HG03439 (cell line): ENCODE data around the gene RAB4A.
"Not testable (repeated sequence)": the region's sequence is repeated elsewhere in the genome, so short reads cannot be mapped to it uniquely, and the experiment has no call there.

Experiments
- ATAC-seq: cut with Tn5 transposase; IDR thresholded peaks from one replicate; pipeline ENCODE4 v1.9.1; 2021; ENCODE audit warnings: mild to moderate bottlenecking, moderate library complexity; ENCODE audit not compliant: unreplicated experiment

The RAB4A gene

DNA sequence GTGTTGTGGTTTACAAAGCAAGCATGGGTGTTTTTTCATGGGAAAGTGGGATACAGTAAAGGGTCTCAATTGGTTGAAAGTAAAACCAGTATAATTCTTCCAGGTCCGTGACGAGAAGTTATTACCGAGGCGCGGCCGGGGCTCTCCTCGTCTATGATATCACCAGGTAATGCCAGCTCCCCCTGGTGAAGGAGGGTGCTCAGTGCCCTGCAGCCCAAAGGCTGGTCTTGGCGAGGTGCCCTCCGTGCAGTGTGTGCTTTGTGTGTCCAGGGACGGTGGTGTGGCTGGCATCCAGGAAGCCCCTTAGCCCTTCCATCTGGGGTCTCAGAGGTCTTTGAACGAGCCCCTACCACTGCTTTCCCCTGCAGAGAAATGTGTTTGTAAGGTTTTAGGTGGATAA is 24.8 kb downstream of the RAB4A start:
- ATAC-seq: no peak

DNA sequence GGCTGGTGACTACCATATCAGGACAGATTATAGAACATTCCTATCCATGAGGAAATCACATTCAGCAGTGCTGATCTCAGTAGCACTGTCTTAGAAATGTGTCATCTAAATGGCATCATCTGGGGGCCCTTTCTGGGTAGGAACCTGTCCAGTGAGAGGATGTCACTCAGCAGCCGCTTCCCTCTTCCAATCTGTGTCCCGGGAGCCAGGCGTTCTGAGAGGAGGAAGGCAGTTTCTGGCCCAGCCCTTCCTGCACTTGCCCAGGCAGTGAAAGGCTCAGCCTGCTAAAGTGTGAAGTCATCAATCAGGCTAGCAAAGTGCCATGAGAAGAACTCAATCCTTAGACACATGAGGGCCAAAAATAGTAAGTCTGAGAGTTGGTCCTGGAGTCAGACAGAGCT is 25.6 kb downstream of the RAB4A start:
- ATAC-seq: no peak

DNA sequence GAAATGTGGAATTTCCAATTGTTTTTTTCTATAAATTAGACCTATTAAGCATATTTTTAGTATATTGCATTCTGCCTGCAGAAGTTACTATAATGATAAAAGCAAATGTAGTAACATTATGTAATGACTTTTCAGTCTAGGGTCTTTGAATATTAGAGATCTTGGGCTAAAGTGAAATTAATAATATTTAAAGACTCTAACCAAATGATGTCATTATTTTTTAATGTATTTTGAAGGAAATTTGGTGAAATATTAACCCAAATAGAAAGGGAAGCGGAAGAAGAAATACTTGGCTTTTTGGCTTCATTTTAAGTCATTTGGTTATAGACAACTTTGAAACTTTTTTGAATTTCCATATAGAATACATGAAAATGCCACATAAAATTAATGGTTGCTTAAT is 26.8 kb downstream of the RAB4A start:
- ATAC-seq: no peak

- no peak for ATAC-seq
Observed at GRCh38 chr1:229298420-229298819, 27.5 kb downstream of the RAB4A start.

DNA sequence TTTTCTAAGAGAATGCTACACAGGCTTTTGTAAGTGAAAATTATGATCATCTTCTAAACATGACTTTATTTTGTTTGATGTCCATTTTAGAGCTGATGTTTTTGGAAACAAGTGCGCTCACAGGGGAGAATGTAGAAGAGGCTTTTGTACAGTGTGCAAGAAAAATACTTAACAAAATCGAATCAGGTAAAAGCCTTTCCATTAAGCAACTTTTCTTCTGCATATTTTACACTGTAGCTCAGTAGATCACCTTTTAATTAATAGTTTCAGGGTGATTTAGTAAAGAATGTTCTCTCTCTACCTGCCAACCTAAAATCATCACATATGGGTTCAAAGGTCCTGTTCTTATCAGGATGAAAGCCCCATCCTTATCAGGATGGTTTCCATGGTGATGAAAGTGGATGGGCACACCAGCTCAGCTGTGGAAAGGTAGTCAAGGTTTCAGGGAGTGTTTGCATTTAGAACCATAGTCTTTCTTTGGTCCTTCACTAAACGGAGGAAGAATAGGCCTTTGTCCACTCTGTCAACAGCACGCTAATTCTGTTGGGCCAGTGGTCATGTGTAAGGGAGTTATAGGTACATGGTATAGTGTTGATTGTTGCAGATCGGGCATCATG is 28.1 kb downstream of the RAB4A start:
- ATAC-seq: no peak

GRCh38 chr1:229300099-229300757 is 29.3 kb downstream of the RAB4A start:
- no peak for ATAC-seq

DNA sequence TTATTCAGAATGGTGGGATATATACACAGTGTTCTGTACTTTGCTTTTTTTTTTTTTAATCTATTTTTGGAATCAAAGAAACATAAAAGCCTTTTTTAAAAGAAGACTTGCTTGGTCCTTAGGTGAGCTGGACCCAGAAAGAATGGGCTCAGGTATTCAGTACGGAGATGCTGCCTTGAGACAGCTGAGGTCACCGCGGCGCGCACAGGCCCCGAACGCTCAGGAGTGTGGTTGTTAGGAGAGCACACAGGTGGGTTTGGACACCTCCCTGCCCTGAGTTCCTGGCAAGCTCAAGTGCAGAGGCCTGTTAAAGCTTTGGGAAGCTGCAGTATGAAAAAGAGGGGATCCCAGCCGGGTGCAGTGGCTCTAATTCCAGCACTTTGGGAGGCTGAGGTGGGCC is 31.8 kb downstream of the RAB4A start:
- no peak for ATAC-seq

DNA sequence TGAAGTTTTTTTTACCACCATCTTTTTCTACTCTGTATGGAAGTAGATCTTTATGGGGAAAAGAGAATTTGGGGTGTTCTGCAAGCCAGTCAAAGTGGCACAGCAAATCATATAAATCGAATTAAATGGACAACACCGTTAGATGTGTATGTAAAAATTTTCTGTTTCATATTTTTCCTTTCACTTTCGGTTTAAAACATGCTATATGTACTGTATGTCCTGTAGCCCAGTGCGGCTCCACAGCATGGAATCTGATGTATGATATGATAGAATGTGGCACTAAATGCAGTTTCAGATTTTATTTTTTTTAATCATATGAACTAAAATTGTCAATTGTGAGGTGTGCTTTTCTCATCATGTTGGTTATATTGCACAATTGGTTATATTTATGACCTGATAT is 32.9 kb downstream of the RAB4A start:
- no peak for ATAC-seq

DNA sequence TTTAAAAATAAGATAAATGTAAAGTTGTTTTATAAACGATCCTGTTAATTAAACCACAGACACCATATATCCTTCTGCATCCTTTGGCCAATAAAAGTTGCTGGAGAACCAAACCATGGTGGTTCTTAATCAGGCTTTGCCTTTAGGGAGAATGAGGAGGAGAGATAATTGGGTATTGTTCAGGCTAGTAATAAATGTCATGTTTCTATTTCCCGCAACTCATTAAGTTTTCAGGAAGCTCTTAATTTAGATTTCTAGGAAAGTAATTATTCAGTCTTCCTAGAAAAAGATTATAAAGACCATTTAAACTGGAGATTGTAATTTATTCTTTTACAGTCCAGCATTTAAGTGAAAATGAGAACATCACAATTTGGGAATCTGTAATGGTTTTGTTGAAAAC is 34.5 kb downstream of the RAB4A start:
- no peak for ATAC-seq

- ATAC-seq: no peak
Observed at GRCh38 chr1:229309074-229309473, 38.2 kb downstream of the RAB4A start.

DNA sequence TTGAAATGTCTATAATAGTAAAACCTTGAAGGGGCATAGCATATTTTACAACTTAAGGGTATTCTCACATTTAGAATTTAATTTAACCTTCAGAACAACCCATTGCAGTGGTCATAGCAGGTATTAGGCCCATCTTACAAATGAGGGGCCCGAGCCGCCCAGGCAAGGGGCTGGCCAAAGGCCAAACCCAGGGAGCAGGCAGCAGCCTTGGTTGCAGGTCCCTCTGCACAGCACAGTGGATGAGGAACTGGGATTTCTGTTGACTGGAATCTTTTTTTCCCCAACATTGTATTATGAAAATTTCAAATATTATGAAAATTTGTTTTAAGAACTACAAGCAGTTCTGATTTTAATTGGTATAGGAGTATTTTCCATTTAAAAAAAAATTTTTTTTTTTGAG is 38.8 kb downstream of the RAB4A start:
- ATAC-seq: no peak

DNA sequence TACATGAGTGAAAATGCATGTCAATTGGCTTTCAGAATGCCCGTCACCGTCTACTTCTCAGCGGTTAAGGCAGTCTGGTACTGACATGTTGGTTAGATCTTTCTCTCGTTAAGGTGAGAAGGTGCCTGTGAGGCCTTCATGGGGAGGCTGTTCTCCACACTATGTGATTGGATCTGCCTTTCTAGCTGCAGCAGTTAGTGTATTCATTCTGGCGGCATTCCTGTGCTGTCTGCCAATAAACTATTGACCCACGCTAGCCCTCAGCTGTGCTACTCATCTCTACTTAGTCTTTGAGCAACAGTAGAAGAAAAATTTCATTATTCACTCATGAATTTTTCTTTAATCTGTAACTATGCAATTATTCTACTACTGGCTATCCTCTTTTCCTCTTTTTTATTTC is 39.9 kb downstream of the RAB4A start:
- no peak for ATAC-seq

DNA sequence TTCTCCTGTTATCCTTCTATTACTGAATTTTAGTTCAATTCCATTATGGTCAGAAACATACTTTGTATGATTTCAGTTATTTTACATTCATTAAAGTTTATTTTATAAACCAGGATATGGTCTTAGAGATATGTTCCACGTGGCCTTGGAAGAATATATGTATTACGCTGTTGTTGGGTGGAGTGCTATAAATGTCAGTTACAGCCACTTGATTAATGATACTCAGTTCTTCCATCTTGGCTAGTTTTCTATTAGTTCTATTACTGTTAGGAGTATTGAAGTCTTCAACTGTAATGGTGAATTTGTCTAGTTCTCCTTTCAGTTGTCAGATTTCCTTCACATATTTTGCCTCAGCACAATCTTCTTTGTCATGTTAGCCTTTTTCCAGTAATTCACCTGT is 45.3 kb downstream of the RAB4A start:
- ATAC-seq: no peak

DNA sequence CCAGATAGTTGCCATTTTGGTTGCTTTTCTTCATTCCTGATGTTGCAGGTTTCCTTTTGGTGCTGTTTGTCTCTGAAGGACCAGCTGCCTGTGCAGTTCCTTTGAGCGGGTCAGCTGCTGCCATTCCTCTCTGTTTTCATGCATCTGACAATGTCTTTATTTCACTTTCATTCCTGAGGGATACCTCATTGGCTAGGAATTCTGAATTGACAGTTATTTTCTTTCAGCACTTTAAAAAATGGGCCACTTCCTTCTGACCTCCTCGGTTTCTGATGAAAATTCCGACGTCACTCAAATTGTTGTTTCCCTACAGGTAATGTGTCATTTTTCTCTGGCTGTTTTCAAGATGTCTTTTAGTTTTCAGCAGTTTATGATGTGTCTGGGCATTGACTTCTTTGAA is 47.1 kb downstream of the RAB4A start:
- ATAC-seq: no peak

GRCh38 chr1:229319487-229319886 is 48.6 kb downstream of the RAB4A start:
- ATAC-seq: no peak

GRCh38 chr1:229323201-229323600 is 52.3 kb downstream of the RAB4A start:
- ATAC-seq: no peak

DNA sequence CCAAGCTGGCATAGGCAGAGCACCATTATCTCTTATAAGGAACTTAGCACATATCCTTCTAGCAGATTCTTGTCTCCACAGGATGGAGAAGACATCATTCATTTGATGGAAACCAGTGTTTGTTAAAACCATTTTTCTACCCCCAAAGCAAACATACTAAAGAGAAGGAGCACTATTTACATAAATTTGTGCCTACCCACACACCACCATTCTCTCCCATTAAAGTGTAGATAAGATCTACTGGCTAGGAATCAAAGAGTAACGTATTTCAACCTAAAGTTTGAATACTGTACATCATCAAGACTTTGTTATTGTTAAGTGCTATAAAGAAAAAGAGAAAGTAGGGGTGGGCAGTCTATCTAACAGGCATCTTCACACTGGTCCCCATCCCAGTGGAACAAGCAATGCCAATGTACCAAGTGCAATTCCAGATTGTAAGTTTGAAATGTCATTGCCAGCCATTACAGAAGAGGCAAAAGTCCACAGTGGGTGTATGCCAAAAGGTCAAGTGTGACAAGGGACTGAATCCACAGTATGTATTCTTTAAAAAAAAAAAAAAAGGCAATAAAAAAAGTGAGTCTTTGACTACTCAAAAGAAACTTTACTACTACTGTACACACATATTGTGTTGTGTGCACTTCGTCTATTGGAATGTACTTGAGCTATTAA is 53.1 kb downstream of the RAB4A start:
- ATAC-seq: no peak

GRCh38 chr1:229325401-229325800 is 54.5 kb downstream of the RAB4A start:
- ATAC-seq: no peak

DNA sequence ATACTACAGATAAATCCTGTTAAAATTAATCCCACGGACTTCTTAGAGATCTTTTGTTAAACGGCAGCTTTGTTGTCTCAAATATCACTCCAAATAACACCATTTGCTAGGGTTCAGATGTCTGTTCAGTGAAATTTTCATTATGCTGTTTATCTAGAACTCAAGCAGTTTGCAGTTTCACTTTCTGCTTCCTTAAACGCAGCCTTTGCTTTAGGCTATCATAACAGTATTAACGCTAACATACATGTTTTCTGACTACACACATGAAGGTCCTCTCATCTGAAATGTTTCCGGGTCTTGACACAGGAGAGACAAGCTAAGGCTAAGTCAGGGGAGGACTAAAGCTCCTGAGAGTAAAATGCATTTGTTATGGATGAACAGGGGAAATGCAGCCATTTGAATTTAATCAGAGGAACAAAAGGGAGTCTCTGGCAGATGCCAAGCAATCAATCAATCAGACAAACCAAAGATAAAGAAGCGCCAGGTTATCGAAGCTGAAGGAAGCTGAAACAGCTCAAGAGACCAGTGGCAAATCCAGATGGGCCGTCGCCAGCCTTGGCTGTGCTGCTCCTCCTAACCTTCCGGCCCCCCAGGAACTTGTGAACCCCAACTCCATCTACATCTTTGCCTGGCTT is 55.1 kb downstream of the RAB4A start:
- no peak for ATAC-seq

- ATAC-seq: no peak
Observed at GRCh38 chr1:229326601-229327000, 55.7 kb downstream of the RAB4A start.

GRCh38 chr1:229327765-229328164 is 56.9 kb downstream of the RAB4A start:
- not testable (repeated sequence) for ATAC-seq
